Measurements from ENCODE around the gene TADA2B.
A peak's percentile ranks its signal among the peaks of the same experiment; 100 is the strongest.

The TADA2B gene

GRCh38 chr4:7040765-7041164 lies 2.4 kb upstream of the TADA2B start:
- Mint-ChIP-seq H3K4me1 (peaks cover 32% of the 10 kb centered on the region), H3K27ac (no peak overlapping the region), H3K36me3 (peaks cover 13% of the 10 kb centered on the region), H3K27me3 (peaks cover 20% of the 10 kb centered on the region), H3K9me3 (no peaks in the 10 kb centered on the region), H3K4me3 (no peak overlapping the region)
- CTCF ChIA-PET: interaction anchor here (1.1 to 8.4 kb wide), 4 partner anchors 28 to 762 kb away, joined by 3 to 122 read pairs (median 5); partner anchors contain the start of gene GRPEL1
- no peak for DNase-seq

DNA sequence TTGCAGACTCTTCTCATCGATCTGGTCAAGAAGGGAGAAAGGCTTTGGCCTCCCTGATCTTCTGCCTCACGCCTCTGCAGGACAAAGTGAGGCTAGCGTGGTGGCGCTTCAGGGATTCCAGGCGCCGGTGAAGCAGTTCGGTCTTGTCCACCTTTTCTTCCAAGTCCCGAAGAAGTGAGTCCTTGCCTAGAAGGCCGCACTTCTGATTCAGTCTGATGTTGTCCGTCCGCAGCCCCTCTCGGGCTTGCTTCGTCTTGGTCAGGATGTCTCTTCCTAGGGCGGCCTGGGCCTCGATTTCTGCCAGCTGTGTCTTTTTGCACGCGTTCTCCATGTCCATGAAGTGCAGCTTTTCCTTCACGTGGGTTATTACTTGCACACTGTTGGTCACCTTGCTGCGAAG lies 1.9 kb upstream of the TADA2B start:
- peaks cover 35% of the 10 kb centered on the region for H3K4me1 Mint-ChIP-seq
- CTCF ChIA-PET: interaction anchor here (0.6 to 8.4 kb wide), 5 partner anchors 10 to 762 kb away, joined by 3 to 122 read pairs (median 3); partner anchors contain the start of gene GRPEL1
- peaks cover 15% of the 10 kb centered on the region for H3K36me3 Mint-ChIP-seq
- DNase-seq: no peak
- no peak overlapping the region for H3K27ac Mint-ChIP-seq
- H3K4me3 Mint-ChIP-seq: peak overlapping the region; percentile 76
- H3K9me3 Mint-ChIP-seq: no peaks in the 10 kb centered on the region
- H3K27me3 Mint-ChIP-seq: peaks cover 20% of the 10 kb centered on the region

GRCh38 chr4:7041801-7042502 lies 1.2 kb upstream of the TADA2B start:
- peak; percentile 56 for DNase-seq
- peak overlapping the region; percentile 64 for H3K27ac Mint-ChIP-seq

GRCh38 chr4:7042503-7043283 lies 479 bp upstream of the TADA2B start:
- CTCF ChIA-PET: interaction anchor here (0.7 to 8.4 kb wide), 11 partner anchors 13 to 169 kb away, joined by 3 to 122 read pairs (median 3); partner anchors contain the start of gene GRPEL1

More at GRCh38 chr4:7041801-7042502, 1.2 kb upstream of the TADA2B start:
- H3K27me3 Mint-ChIP-seq: peaks cover 20% of the 10 kb centered on the region
- no peaks in the 10 kb centered on the region for H3K9me3 Mint-ChIP-seq
- CTCF ChIA-PET: interaction anchor here (0.6 to 8.4 kb wide), 11 partner anchors 9 to 761 kb away, joined by 3 to 122 read pairs (median 3); partner anchors contain the start of gene GRPEL1
- peak overlapping the region; percentile 76 for H3K4me3 Mint-ChIP-seq
- H3K4me1 Mint-ChIP-seq: peaks cover 42% of the 10 kb centered on the region
- peaks cover 18% of the 10 kb centered on the region for H3K36me3 Mint-ChIP-seq

DNA sequence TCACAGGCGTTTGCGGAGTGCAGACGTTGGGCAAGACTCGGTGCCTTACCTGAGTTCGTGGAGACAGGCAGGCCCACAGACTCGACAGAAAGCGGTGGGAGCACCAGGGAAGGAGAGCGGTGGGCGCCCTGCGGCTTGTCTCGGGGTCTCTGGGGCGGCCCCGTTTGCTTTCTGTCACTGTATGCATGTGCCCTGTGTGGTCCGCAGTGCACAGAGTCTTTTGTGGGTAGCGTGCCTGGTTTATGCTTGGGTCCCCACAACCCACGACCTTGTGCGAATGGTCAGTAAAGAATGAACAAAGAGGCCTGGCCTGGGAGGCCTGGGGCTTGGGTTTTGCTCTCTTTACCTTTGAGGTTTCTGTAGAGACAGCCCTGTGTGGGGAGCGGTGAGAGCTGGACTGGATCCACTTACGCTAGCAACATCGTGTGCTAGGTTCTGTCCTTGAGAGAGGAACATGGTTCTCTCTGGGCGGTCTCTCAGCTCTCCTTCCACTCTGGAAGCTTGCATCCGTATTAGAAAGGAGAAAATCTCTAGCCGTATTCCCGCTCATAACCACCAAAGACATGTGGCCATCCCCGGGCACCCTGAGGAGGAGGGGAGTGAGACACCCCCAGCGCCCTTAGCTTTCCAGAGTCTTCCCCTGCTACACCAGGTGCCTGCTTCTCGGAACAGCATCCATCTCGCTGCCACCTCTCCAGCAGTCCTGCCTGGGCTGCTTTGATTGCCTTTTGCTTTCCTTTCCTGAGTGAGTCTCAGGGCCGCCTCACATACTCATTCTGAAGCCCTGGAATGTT lies 1.2 kb downstream of the TADA2B start:
- Mint-ChIP-seq H3K4me1 (peaks cover 46% of the 10 kb centered on the region), H3K36me3 (peaks cover 22% of the 10 kb centered on the region), H3K9me3 (no peaks in the 10 kb centered on the region), H3K27me3 (peaks cover 20% of the 10 kb centered on the region), H3K4me3 (peak overlapping the region; percentile 93), H3K27ac (peak overlapping the region; percentile 89)
- no peak for DNase-seq
- CTCF ChIA-PET: interaction anchor here (1.0 to 8.4 kb wide), 4 partner anchors 11 to 121 kb away, joined by 3 to 122 read pairs (median 12); partner anchors contain the start of gene GRPEL1

More at GRCh38 chr4:7042503-7043283, 479 bp upstream of the TADA2B start:
- peaks cover 46% of the 10 kb centered on the region for H3K4me1 Mint-ChIP-seq
- H3K9me3 Mint-ChIP-seq: no peaks in the 10 kb centered on the region
- DNase-seq: peak; percentile 93
- peaks cover 20% of the 10 kb centered on the region for H3K27me3 Mint-ChIP-seq
- H3K36me3 Mint-ChIP-seq: peaks cover 18% of the 10 kb centered on the region
- H3K27ac Mint-ChIP-seq: peak overlapping the region; percentile 79
- H3K4me3 Mint-ChIP-seq: peak overlapping the region; percentile 94

GRCh38 chr4:7045553-7045952 lies 2.4 kb downstream of the TADA2B start:
- CTCF ChIA-PET: interaction anchor here (0.8 to 8.4 kb wide), 2 partner anchors 23 to 325 kb away, joined by 3 to 122 read pairs; partner anchors contain the start of gene GRPEL1

GRCh38 chr4:7045961-7046921 lies 3.1 kb downstream of the TADA2B start:
- Mint-ChIP-seq H3K4me3 (no peak overlapping the region), H3K4me1 (peaks cover 49% of the 10 kb centered on the region), H3K36me3 (peaks cover 22% of the 10 kb centered on the region), H3K27ac (no peak overlapping the region), H3K9me3 (no peaks in the 10 kb centered on the region), H3K27me3 (peaks cover 18% of the 10 kb centered on the region)
- CTCF ChIA-PET: interaction anchor here (0.6 to 8.4 kb wide), 2 partner anchors 22 to 48 kb away, joined by 3 to 122 read pairs; partner anchors contain the start of gene GRPEL1
- DNase-seq: no peak

More at GRCh38 chr4:7045553-7045952, 2.4 kb downstream of the TADA2B start:
- no peak overlapping the region for H3K27ac Mint-ChIP-seq
- H3K27me3 Mint-ChIP-seq: peaks cover 20% of the 10 kb centered on the region
- H3K9me3 Mint-ChIP-seq: no peaks in the 10 kb centered on the region
- H3K4me3 Mint-ChIP-seq: peak overlapping the region; percentile 93
- peaks cover 22% of the 10 kb centered on the region for H3K36me3 Mint-ChIP-seq
- peaks cover 49% of the 10 kb centered on the region for H3K4me1 Mint-ChIP-seq
- DNase-seq: no peak

DNA sequence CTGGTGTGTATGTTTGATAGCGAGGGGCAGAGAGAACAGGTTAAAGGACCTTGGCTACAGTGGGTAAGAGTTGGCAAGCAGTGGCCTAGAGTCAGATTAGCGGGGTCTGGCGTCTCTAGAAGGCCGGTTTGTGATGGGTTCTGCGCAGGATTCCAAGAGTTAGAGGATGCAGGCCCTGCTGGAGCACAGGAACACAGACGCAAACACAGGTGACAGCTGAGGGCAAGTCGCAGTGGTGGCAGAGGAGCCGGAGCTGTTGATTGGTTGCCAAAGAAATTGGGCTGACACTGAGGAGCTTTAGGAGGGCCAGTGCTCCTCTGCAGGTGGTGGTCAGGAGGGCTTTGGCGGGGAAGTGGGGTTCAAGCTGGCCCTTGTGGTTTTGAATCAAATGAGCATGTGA lies 3.8 kb downstream of the TADA2B start:
- no peak for DNase-seq
- CTCF ChIA-PET: interaction anchor here (8.4 kb wide), 1 partner anchor 22 kb away, joined by 122 read pairs; the partner anchor contains the start of gene GRPEL1
- Mint-ChIP-seq H3K4me3 (no peak overlapping the region), H3K9me3 (no peaks in the 10 kb centered on the region), H3K36me3 (peaks cover 22% of the 10 kb centered on the region), H3K27ac (no peak overlapping the region), H3K27me3 (peaks cover 10% of the 10 kb centered on the region), H3K4me1 (peaks cover 51% of the 10 kb centered on the region)

DNA sequence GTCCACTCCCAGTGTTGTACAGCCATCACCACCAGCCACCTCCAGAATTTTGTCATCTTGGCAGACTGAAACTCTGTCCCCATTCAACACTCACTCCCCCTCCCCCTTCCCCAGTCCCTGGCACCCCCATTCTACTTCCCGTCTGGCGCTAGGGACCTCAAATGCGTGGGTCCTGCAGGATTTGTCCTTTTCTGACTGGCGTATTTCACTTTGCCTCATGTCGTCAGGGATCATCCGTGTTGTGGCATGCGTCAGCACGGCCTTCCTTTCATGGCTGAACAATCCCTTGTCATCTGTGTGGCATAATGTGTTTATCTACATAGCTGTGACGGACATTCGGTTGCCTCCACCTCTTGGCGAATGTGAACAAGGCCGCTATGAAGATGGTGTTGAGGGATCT lies 5.5 kb downstream of the TADA2B start:
- Mint-ChIP-seq H3K36me3 (peaks cover 20% of the 10 kb centered on the region), H3K9me3 (no peaks in the 10 kb centered on the region), H3K4me3 (no peak overlapping the region), H3K27me3 (no peaks in the 10 kb centered on the region), H3K27ac (no peak overlapping the region), H3K4me1 (peaks cover 60% of the 10 kb centered on the region)
- no peak for DNase-seq
- CTCF ChIA-PET: no interaction called here

DNA sequence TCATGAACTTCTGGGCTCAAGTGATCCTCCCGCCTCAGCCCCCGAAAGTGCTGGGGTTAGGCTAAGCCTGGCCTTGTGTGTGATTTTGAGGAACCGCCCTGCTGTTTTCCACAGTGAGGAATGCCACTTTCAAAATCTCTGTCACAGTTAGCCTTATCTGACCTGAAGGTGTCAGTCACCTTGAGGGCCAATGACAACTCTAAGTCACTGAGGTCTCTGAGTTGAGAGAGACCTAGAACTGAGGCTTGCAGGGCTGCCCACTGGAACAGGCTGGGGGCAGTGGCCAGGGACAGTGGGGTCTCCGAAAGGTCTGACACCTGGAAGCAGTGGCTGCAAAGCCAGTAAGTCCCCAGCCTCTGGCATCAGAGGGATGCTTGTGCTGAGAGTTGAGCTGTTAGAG lies 6.1 kb downstream of the TADA2B start:
- peak overlapping the region; percentile 42 for H3K27ac Mint-ChIP-seq
- H3K4me3 Mint-ChIP-seq: no peak overlapping the region
- CTCF ChIA-PET: no interaction called here
- no peaks in the 10 kb centered on the region for H3K27me3 Mint-ChIP-seq
- DNase-seq: no peak
- peaks cover 63% of the 10 kb centered on the region for H3K4me1 Mint-ChIP-seq
- peaks cover 26% of the 10 kb centered on the region for H3K36me3 Mint-ChIP-seq
- no peaks in the 10 kb centered on the region for H3K9me3 Mint-ChIP-seq

- DNase-seq: no peak
- CTCF ChIA-PET: no interaction called here
- Mint-ChIP-seq H3K9me3 (no peaks in the 10 kb centered on the region), H3K36me3 (peaks cover 27% of the 10 kb centered on the region), H3K4me3 (no peak overlapping the region), H3K27ac (no peak overlapping the region), H3K27me3 (no peaks in the 10 kb centered on the region), H3K4me1 (peaks cover 61% of the 10 kb centered on the region)
Measured at GRCh38 chr4:7049739-7050138, 6.6 kb downstream of the TADA2B start.

GRCh38 chr4:7050481-7051143 lies 7.4 kb downstream of the TADA2B start:
- no peaks in the 10 kb centered on the region for H3K9me3 Mint-ChIP-seq
- H3K4me3 Mint-ChIP-seq: no peak overlapping the region
- H3K36me3 Mint-ChIP-seq: peaks cover 25% of the 10 kb centered on the region
- DNase-seq: no peak
- no peak overlapping the region for H3K27ac Mint-ChIP-seq
- no peaks in the 10 kb centered on the region for H3K27me3 Mint-ChIP-seq
- peaks cover 56% of the 10 kb centered on the region for H3K4me1 Mint-ChIP-seq
- CTCF ChIA-PET: interaction anchor here (0.7 to 1.2 kb wide), 2 partner anchors 9 to 76 kb away, joined by 3 read pairs; no protein-coding TSS in a partner anchor
